ENCODE results near the gene ZBTB20.

- TF ChIP-seq CTCF (conservative IDR thresholded peaks at IDR 0.05; ENCODE audit: low read depth, low read length): no peak
- TF ChIP-seq EZH2 (IDR thresholded peaks at IDR 0.05; ENCODE audit: low read length, unreplicated experiment): no peak
These were observed 204.3 kb downstream of the ZBTB20 start for GRCh38 chr3:114942773-114943172.

All from PC-3 (cell line).